Mesodermal cell (in vitro differentiated cells): ENCODE results near the gene ADRA1B.
A peak's percentile ranks its signal among the peaks of the same experiment; 100 is the strongest.

Experiments used
- H3K27ac ChIP-seq: 2 replicates; pipeline ENCODE4 v1.7.0; 2013; ENCODE audit warnings: mild to moderate bottlenecking, low read depth, low read length, moderate library complexity; ENCODE audit not compliant: severe bottlenecking
- H3K36me3 ChIP-seq: 2 replicates; pipeline ENCODE4 v1.7.1; 2013; ENCODE audit warnings: mild to moderate bottlenecking, low read length, moderate library complexity; ENCODE audit not compliant: control insufficient read depth, insufficient read depth
- H3K4me1 ChIP-seq: one replicate; pipeline ENCODE4 v1.7.1; 2013; ENCODE audit warnings: mild to moderate bottlenecking, low read length; ENCODE audit not compliant: insufficient read depth, control insufficient read depth, poor library complexity, severe bottlenecking
- H3K4me3 ChIP-seq: 2 replicates; pipeline ENCODE4 v1.7.0; 2013; ENCODE audit warnings: low read length, control low read depth, mild to moderate bottlenecking; ENCODE audit not compliant: insufficient read depth, poor library complexity, severe bottlenecking; ENCODE audit errors: extremely low read depth
- H3K9me3 ChIP-seq: 2 replicates; pipeline ENCODE4 v1.7.1; 2013; ENCODE audit warnings: mild to moderate bottlenecking, low read length, moderate library complexity; ENCODE audit not compliant: control insufficient read depth
- WGBS, 2 experiments: methylation state at CpG; one replicate each; pipeline ENCODE4 v1.1.5; 2013; ENCODE audit warnings: missing lambda C conversion rate in 2 of 2; ENCODE audit not compliant: insufficient coverage in 2 of 2; 5-methylcytosine and 5-hydroxymethylcytosine counted together

ADRA1B gene

DNA sequence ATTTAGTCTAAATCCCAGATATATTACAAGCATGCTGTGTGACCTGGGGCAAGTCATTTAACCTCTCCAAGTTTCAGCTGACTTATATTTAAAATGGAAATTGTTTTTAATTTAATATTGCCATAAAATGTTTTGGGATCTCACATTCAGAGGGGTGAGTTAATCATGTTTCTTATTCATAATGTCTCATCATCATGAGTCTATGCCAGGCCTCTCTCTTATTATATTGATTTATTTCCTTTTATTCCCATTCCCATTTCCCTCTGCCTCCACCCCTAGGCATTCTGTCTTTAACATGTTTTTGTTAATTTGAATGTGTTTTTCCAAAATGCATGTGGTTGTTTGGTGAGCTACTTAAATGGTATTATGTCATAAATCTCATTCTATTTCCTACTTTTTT is 53.7 kb downstream of the ADRA1B start:
- Histone ChIP-seq H3K9me3 (no peaks in the 10 kb centered on the region), H3K4me3 (no peak overlapping the region), H3K36me3 (no peaks in the 10 kb centered on the region), H3K4me1 (peaks cover 28% of the 10 kb centered on the region), H3K27ac (no peak overlapping the region)

DNA sequence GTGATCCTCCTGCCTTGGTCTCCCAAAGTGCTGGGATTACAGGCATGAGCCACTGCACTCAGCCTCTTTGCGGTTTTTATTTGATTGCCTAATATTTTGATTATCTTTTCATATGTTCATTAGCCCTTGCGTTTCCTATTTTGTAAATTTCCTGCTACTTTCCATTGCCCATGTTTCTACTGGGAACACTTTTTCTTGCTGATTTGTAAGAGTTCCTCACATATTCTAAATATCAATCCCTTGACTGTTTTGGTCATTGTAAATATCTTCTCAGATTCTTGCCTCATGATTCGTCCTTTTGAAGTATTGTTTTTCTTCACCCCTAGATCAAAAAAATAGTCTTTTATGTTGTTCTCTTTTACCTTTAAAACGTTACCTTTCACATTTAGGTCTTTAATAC is 54.8 kb downstream of the ADRA1B start:
- H3K27ac ChIP-seq: no peak overlapping the region
- H3K9me3 ChIP-seq: no peaks in the 10 kb centered on the region
- H3K36me3 ChIP-seq: no peaks in the 10 kb centered on the region
- H3K4me1 ChIP-seq: peaks cover 26% of the 10 kb centered on the region
- no peak overlapping the region for H3K4me3 ChIP-seq
- 67 to 75% methylated on average over 1 to 2 of the region's 4 CpGs for WGBS, 2 experiments

DNA sequence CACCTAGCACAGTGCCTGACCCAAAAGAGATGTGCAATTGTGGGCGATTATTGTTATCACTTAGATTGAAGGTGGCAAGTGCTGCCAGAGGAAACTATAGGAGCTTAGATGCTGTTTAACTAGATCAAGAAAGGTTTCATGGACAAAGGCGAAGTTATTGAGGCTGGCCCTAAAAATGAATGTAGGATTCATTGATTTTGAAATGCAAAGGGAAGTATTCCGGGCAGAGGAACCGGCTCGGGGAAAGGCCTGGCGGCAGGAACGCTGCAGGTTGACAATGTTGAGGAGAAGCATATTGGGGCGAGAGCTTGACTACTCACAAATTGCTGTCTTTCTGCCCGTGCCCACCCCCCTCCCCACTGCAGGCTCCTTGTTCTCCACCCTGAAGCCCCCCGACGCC is 55.2 kb downstream of the ADRA1B start:
- peak overlapping the region; percentile 8 for H3K4me3 ChIP-seq
- no peak overlapping the region for H3K27ac ChIP-seq
- H3K4me1 ChIP-seq: peaks cover 26% of the 10 kb centered on the region
- no peaks in the 10 kb centered on the region for H3K36me3 ChIP-seq
- no peaks in the 10 kb centered on the region for H3K9me3 ChIP-seq
- 52 to 60% methylated on average over 4 to 8 of the region's 11 CpGs for WGBS, 2 experiments

DNA sequence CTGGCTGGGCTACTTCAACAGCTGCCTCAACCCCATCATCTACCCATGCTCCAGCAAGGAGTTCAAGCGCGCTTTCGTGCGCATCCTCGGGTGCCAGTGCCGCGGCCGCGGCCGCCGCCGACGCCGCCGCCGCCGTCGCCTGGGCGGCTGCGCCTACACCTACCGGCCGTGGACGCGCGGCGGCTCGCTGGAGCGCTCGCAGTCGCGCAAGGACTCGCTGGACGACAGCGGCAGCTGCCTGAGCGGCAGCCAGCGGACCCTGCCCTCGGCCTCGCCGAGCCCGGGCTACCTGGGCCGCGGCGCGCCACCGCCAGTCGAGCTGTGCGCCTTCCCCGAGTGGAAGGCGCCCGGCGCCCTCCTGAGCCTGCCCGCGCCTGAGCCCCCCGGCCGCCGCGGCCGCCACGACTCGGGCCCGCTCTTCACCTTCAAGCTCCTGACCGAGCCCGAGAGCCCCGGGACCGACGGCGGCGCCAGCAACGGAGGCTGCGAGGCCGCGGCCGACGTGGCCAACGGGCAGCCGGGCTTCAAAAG is 55.7 kb downstream of the ADRA1B start:
- 2 to 6% methylated on average over 43 to 69 of the region's 76 CpGs for WGBS, 2 experiments
- Histone ChIP-seq H3K4me1 (peaks cover 26% of the 10 kb centered on the region), H3K36me3 (no peaks in the 10 kb centered on the region), H3K27ac (no peak overlapping the region), H3K9me3 (no peaks in the 10 kb centered on the region), H3K4me3 (peak overlapping the region; percentile 16)

DNA sequence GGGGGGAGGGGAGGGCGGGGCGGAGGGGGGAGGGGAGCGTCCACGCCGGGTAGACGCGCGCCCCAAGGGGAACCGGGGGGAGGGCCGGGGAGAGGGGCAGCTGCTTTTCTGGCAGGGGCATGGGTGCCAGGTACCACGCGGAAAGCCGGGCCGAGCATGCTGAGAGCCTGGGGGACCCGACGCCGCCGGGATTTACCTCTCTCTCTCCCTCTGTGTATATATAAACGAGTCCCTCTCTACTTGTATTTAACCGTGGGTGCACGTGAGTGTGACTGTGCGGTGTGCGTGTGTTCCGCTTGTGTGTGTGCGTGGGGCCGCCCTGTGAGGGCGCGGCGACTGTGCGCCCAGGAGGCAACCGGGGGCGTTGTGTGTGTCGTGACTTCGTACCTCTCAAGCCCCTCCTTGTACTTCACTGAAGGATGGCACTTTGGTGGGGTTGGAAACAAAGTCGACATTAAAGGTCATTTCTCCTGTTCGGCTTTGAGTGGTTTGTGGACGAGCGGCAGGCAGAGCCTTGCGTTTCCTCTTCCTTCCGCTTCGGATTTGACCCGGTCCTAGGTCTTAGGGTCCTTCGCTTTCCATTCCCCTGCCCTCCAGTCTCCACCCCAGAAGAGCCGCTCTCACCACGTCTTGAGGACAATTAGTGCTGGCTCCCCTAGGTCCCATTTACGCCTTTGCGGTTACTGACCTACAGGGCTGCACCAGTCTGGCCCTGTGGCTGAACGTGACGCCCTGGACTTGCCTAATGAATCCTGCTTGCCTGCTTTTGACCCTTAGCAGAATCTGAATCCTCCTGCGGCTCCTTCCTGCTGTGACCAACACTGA is 56.5 kb downstream of the ADRA1B start:
- no peaks in the 10 kb centered on the region for H3K9me3 ChIP-seq
- no peak overlapping the region for H3K27ac ChIP-seq
- WGBS, 2 experiments: 80 to 89% methylated on average over 31 of the region's 50 CpGs
- peak overlapping the region; percentile 16 for H3K4me3 ChIP-seq
- no peaks in the 10 kb centered on the region for H3K36me3 ChIP-seq
- H3K4me1 ChIP-seq: peaks cover 26% of the 10 kb centered on the region

DNA sequence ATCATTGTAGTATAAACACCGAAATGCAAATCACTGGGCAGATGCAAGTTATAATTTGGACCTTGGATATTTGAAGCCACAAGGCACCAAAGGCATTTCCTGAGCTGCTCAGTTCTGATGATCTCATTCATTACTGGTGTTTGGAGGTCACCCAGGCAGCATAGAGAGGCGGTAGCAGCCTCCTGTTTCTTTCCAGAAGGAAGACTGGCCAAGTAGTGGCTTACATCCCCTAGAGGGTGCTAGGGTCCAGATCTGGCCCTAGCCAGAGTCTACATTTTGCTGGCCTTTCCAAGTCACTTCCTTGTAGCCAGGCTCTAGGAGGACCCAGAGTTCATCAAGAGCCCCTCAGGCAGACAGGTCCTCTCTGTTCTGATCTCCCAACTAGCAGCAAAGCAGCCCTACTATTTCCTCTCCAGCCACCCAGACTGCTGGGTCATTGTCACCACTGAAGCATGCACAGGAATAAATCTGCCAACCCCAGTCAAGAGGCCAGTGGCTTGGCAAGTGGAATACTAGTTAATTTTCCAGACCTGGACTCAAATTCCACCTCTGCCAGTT is 59.3 kb downstream of the ADRA1B start:
- H3K4me1 ChIP-seq: peaks cover 21% of the 10 kb centered on the region
- no peak overlapping the region for H3K27ac ChIP-seq
- 87 to 90% methylated on average over 2 of the region's 2 CpGs for WGBS, 2 experiments
- no peaks in the 10 kb centered on the region for H3K36me3 ChIP-seq
- no peaks in the 10 kb centered on the region for H3K9me3 ChIP-seq
- H3K4me3 ChIP-seq: no peak overlapping the region

DNA sequence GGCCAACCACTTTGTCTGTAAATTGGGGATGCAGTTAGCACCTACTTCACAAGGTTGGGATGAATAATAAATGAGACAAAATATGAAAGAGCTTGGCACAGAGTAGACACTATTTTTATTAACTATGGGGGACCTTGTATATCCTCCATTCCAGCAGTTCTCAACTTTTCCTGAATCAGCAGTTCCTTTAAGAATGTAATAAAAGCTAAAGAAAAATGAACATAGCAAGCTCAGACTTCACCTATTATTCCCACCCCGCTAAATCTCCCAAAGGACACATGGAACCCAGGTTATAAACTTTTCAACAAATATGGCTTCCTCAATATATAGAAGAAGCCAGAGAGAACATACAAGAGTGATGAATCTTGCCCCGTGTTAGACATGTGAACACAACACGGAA is 60.6 kb downstream of the ADRA1B start:
- H3K4me1 ChIP-seq: peaks cover 10% of the 10 kb centered on the region
- H3K4me3 ChIP-seq: no peak overlapping the region
- no peak overlapping the region for H3K27ac ChIP-seq
- no peaks in the 10 kb centered on the region for H3K36me3 ChIP-seq
- no peaks in the 10 kb centered on the region for H3K9me3 ChIP-seq
- 97 to 100% methylated on average over 1 to 2 of the region's 3 CpGs for WGBS, 2 experiments

DNA sequence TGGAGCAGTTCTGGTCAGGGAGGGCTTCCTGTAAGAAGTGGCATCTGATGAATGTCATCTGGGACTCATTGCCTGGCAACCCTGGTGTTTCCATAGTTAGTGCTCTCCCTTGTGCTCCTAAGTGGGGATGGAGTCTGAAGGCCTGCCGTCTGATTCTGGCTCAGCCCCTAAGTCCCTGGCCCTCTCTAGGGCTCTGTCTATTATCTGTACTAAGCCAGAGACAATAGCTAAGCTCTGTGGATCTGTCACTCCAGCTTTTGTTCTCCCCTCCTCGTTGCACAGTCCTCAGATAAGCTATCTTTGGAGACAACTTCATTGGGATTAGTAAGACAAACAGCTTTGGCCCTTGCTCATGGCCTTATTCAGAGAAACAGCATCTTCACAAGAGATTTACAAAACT is 62.1 kb downstream of the ADRA1B start:
- H3K4me3 ChIP-seq: no peak overlapping the region
- no peaks in the 10 kb centered on the region for H3K36me3 ChIP-seq
- WGBS, 2 experiments: 17 to 74% methylated on average over 1 to 2 of the region's 2 CpGs
- no peak overlapping the region for H3K27ac ChIP-seq
- H3K4me1 ChIP-seq: peaks cover 10% of the 10 kb centered on the region
- no peaks in the 10 kb centered on the region for H3K9me3 ChIP-seq

DNA sequence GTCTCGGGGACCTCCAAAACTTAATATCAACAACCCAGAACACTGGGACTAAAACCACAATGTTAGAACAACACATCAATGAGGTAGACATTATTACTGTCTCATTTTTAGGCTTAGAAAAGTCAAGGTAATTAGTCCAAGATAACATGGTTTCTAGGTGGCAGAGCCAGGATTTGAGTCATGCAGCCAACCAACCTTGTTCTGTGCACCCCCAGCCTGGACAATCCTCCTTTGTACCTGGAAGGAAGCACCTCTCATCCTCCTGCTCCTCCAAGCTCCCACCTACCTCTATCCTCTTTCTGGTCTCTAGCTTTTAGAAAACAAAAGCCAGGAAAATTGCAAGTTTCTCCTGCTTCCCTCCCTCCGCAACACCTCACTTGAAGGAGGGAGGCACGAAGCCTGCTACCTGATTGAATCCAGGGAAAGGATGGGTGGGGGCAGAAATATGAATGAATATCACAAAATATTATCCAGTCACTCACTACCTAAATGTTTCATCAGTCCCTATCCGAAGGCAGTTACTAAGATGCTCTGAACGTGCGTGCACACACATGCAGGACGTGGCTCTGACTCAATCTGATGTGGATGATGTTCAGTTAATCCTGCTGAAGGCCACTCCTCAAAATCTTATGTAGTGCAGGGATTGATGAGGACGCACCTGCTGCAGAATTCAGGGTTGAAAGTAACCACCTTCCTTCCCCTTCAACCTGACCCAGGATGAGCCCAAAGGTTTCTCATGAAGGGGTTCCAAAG is 66.3 kb downstream of the ADRA1B start:
- H3K4me3 ChIP-seq: no peak overlapping the region
- no peak overlapping the region for H3K27ac ChIP-seq
- 80 to 100% methylated on average over 2 of the region's 8 CpGs for WGBS, 2 experiments
- H3K36me3 ChIP-seq: no peaks in the 10 kb centered on the region
- H3K9me3 ChIP-seq: no peaks in the 10 kb centered on the region
- H3K4me1 ChIP-seq: no peaks in the 10 kb centered on the region

DNA sequence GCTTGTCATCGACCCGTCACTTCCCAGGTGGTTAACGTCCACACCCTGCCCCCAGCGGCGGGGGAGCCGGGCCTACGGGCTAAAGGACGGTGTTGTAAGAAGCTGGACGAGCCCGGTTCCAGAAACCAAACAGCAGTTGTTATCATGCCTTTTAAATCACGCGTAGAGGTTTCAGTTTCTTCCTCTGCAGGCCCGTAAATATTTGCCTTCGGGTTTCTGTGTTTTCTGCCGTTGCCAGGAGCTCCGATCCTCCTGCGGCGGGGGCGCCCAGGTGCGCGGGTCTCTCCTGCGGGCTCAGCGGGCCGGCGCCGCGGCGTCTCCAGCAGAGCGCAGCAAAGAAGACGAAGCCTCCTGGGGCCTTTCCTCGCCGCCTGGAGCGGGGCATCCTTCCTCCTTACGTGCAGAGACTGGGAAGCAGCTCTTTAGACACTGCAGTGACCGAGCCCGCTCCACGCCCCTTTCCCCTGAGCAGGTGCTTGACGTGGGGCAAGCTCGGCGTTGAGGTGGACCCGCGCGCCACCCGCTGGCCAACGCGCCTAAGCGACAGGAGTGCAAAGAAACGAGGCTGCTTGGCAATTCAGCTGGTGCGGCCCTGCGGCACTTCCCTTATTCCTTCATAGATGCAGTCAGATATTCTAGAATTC is 70.9 kb downstream of the ADRA1B start:
- Histone ChIP-seq H3K9me3 (no peaks in the 10 kb centered on the region), H3K27ac (no peak overlapping the region), H3K36me3 (no peaks in the 10 kb centered on the region), H3K4me3 (peak overlapping the region; percentile 16), H3K4me1 (no peaks in the 10 kb centered on the region)
- 3 to 9% methylated on average over 36 to 41 of the region's 50 CpGs for WGBS, 2 experiments
